GM15510 (cell line): Measurements from ENCODE around the gene GAST.

Experiments
- POLR2A ChIP-seq: IDR thresholded peaks from 3 replicates; pipeline ENCODE4 v1.6.1; 2011; ENCODE audit warnings: borderline replicate concordance; ENCODE audit not compliant: insufficient read length; ENCODE audit errors: extremely low read depth

Gene GAST

DNA sequence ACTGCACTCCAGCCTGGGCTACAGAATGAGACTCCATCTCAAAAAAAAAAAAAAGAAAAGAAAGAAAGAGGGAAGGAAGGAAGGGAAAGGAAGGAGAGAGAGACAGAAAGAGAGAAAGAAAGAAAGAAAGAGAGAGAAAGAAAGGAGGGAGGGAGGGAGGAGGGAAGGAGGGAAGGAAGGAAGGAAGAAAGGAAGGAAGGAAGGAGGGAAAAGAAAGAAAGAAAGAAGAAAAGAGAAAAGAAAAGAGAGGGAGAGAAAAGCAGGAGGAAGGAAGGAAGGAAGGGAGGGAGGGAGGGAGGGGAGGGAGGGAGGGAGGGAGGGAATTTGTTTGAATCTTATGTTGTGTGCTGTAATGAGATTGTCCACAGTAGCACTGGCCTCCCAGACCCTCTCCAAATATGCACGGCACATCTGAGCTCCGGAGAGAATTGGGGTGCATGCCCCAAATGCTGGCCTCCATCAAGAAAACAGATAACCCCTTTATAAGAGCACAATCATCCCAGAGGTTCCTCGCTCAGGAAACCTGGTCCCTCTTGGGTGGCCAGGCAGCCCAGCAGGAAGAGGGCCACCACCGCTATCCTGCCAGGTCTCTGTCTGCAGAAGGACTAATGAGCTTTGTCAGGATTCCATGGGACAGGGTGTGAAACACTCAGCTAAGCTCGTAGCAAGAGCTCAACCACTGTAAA, 32.2 kb upstream of the GAST start:
- no peak for TF ChIP-seq POLR2A

GRCh38 chr17:41680426-41681040, 31.6 kb upstream of the GAST start:
- TF ChIP-seq POLR2A, result no peak

DNA sequence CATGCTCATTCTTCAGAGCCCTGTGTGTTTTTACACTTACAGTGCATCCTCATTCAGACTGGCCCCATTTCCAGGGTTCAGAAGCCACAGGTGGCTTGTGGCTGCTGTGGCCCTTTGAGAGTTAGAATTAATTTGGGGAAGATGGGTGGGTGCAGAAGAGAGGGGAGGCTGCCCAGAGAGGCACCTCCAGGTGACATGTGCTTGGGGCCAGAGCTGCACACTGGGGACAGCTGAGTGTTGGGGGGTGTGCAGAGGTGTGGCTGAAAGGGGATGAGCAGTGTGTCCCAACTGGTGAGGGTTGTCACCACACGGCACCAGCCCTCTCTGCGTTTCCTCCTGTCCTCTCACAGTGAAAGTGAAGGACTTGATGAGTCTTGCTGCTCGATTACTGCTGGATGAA, 30.4 kb upstream of the GAST start:
- no peak for TF ChIP-seq POLR2A

DNA sequence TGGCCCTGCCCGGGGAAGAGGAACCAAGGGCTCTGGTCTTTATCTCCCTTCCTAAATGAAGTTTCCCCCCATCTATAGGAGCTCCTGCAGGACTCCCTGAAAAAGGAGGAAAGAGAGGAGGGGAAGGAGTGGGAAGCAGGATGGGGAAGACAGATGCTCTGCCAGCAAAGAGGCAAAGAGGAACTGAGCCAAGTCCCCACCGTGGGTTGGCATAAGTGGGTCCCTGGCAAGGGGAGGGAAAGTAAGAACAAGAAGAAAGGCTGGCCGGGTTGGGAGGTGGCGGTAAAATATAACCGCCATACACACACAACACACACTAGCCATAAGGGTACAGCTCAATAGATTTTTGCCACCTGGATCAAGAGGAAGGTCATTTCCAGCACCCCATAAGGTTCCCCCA, 29.5 kb upstream of the GAST start:
- no peak for TF ChIP-seq POLR2A

DNA sequence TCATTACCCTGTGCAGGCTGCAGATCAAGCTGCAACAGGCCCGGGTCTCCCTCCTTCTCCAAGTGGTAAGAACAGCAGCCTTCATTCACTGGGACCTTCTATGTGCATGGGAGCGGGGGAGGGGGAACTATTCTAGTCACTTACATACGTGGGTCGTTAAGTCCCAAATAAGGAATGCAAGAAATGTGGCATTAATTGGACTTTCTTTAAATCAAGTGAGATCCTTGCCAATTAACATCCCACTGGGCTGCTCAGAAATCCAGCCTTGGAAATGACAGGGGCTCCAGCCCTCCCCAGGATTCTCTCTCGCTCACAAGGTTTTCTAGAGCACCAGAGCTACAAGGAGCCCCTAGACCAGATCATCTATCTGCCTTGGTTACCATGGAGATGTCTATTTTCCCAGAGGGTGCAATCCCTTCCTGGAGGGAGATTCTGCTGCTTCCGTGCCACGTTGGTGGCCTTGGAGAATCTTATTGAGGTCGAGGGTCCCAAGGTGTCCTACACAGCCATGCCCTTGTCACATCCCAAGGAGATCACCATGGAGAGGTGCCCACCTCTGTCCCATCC, 28.6 kb upstream of the GAST start:
- no peak for TF ChIP-seq POLR2A

DNA sequence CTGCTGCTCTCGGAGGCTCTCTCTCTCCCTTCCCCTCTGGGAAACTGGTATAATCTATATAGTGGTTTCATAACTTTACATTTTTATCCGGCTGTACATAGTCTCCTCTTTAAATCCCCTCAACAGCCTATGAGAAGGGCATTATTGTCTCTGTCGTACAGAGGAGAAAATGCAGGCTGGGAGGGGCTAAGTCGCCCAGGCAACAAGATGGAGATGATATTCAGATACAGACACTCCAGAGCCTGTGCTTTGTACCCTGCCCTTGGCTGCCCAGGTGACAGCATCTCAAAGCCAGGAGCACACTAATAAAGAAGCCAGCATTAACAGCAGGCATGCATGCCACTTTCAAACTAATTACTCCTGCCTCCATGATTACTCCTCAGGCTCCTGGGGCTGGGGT, 28.1 kb upstream of the GAST start:
- TF ChIP-seq POLR2A, result no peak

DNA sequence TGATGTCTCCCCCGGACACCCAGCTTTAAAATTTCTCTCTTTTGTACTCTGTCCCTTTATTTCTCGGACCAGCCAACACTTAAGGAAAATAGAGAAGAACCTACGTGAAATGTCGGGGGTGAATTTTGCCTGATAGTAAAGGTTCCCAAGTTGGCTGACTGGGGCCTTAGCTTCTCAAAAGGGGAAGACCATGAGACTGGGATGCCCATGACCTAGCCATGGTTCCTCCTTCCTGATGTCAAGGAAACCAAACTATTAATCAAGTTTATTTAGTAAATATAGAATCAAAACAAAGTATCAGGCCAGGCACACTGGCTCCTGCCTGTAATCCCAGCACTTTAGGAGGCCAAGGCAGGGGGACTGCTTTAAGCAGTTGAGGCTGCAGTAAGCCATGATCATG, 25.9 kb upstream of the GAST start:
- no peak for TF ChIP-seq POLR2A

- TF ChIP-seq POLR2A, result no peak
These were observed 24.1 kb upstream of the GAST start for GRCh38 chr17:41687828-41688640.

DNA sequence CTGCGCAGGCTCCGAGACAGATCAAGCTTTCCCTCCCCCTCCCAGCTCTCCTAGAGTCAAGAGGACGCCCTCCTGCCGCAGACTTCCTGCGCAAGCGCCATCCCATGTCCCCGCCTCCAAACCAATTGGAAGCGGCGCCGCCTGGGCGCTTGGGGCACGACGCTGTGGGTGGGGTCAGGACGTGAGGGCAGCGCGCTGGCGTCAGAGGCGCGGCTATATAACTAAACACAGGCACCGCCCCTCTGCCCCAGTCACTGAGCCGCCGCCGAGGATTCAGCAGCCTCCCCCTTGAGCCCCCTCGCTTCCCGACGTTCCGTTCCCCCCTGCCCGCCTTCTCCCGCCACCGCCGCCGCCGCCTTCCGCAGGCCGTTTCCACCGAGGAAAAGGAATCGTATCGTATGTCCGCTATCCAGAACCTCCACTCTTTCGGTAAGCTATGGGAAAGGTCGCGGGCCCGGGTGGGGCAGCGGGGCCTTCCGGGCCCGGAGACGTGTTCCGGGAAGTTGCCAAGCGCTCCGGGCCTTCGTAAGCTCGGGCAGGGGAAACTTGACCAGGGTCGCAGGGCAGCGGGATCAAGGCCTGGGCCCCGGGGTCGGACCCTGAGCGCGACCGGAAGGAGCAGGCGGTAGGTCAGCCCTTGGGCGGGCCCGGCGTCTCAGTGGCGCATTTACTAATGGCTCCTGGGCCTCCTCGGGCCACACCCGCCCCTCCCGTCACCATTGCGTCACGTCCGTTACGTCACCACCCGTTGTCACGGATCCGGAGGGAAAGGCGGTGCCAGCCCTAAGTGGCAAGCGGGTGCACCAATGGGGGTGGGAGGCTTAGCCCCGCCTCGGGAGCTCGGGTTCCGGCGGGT, 23.3 kb upstream of the GAST start, which contains the start of gene EIF1:
TSS of gene EIF1 (plus strand) at position 245 of the 856 bp plus-strand sequence. CDS start at position 399, 154 bp downstream.
- TF ChIP-seq POLR2A, result peak; percentile 99

GRCh38 chr17:41689497-41690299, 22.4 kb upstream of the GAST start:
- TF ChIP-seq POLR2A, result no peak

DNA sequence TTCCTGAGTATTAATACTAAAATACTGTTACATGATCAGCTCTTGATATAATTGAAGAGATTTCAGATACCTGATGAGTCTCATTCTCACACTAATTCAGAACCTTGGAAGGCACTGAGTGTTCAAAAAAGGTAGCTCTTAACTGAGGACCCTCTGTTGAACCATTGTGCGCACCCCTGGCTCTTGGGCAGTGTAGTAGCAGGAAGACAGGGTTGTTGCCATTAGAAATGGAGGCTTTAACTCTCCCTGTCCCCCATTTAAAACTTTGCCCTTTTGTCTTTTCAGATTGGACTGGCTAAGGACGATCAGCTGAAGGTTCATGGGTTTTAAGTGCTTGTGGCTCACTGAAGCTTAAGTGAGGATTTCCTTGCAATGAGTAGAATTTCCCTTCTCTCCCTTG, 21.6 kb upstream of the GAST start:
- TF ChIP-seq POLR2A, result no peak

DNA sequence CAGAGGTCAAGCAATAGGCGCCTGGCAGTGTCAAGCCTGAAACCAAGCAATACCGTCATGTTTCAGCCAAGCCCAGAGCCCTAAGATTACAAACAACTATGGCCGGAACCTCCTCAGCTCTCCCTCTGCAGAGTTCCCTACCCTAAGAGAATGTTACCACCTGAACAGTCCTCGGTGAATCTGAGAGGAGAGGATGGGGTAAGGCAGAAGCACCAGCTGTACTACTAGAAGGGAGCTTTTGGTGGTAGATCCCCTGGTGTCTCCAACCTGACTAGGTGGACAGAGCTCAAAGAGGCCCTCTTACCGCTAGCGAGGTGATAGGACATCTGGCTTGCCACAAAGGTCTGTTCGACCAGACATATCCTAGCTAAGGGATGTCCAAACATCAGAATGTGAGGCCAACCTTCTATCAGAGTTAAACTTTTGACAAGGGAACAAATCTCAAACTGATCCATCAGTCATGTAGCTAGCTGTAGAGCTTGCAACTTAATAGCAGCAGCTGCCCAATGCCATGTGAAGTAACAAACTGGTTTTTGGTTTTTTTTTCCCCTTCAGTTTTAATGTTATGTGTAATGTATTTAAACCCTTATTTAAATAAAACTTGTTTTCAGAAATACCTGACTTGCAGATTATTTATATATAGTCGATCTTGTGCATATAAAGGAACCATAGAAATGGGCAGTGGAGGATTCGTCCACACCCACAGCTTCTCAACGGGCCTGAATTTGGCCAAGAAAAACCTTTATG, 20.9 kb upstream of the GAST start:
- TF ChIP-seq POLR2A, result no peak

DNA sequence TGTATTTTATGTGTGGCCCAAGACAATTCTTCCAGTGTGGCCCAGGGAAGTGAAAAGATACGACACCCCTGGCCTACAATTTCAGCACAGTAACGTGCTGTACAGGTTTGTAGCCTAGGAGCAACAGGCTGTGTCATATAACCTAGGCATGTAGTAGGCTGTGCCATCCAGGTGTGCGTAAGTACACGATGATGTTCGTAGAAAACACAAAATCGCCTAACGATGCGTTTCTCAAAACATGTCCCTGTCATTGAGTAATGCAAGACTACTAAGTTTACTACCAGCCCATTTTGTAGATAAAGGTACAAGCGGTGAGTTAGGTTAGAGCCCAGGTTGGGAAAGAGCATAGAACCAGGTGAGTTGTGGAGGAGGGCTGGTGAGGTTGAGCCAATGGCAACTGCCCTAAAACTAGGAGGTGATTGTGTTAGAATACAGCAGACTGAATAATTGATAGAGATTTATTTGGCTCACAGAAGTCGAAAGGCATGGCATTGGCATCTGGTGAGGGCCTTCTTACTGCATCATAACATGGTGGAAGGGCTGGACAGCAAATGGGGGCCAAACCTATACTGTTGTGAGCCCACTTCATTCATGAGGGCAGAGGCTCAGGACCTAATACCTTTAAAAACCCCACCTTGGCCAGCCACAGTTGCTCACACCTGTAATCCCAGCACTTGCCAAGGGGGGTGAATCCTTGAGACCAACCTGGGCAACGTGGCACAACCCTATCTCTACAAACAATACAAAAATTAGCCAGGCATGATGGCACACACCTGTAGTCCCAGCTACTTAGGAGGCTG, 19.2 kb upstream of the GAST start:
- TF ChIP-seq POLR2A, result peak; percentile 13

- TF ChIP-seq POLR2A, result no peak
These were observed 16.9 kb upstream of the GAST start for GRCh38 chr17:41695134-41695661.
